ENCODE measurements around the gene TTLL3.
"Not testable (repeated sequence)": the region's sequence is repeated elsewhere in the genome, so short reads cannot be mapped to it uniquely, and the experiment has no call there.

TTLL3 gene

DNA sequence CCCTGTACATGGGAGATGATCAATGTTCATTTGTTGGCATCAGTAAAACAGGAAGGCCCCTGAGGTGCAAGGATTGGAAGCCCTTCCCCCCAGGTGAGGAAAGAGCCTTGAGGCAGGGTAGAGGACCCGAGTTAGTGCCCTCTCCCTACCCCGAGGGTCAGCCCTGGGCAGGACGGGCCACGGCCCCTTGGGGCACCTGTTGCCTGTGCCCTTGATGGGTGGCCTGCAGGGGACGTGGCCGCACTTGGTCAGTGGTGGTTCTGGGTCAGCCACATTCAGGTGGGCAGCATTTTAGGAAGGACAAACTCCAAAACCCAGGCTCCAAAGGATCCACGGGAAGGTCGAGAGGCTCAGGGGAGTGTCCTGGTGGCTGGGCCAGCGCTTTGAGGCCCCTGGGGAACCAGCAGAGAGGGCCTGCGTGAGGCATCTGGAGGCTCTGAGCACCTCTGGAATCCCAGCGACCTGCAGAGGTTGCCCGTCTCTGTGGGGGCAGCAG is 49.5 kb downstream of the TTLL3 start:
- DNase-seq (ENCODE audit: low read depth), result no peak
- TF ChIP-seq, protein P1, sequence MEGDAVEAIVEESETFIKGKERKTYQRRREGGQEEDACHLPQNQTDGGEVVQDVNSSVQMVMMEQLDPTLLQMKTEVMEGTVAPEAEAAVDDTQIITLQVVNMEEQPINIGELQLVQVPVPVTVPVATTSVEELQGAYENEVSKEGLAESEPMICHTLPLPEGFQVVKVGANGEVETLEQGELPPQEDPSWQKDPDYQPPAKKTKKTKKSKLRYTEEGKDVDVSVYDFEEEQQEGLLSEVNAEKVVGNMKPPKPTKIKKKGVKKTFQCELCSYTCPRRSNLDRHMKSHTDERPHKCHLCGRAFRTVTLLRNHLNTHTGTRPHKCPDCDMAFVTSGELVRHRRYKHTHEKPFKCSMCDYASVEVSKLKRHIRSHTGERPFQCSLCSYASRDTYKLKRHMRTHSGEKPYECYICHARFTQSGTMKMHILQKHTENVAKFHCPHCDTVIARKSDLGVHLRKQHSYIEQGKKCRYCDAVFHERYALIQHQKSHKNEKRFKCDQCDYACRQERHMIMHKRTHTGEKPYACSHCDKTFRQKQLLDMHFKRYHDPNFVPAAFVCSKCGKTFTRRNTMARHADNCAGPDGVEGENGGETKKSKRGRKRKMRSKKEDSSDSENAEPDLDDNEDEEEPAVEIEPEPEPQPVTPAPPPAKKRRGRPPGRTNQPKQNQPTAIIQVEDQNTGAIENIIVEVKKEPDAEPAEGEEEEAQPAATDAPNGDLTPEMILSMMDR (IDR thresholded peaks at IDR 0.05; ENCODE audit: control insufficient read depth, insufficient read depth, low read depth, low read length, missing control alignments), result no peak

DNA sequence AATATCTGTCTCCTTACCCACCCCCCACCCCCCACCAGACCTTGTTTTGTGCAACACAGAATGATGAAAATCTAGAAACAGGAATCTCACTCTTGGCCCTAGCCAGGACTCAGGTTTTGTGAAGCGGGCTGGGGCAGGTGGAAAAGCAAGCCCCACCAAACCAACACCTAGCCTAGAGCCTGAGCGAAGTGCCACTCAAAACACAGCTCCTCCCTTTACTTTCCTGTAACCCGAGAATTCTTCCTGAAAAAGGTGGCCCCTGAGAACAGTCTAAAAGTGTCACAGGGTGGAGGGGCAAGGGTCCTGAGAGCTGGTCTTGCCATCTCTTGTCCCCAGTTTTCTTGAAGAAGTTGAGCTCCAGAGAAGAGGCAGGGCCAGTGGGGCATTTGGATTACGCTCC is 51.1 kb downstream of the TTLL3 start:
- TF ChIP-seq, protein P1 (IDR thresholded peaks at IDR 0.05; ENCODE audit: control insufficient read depth, insufficient read depth, low read depth, low read length, missing control alignments), result no peak
- DNase-seq (ENCODE audit: low read depth), result no peak
- H3K4me3 ChIP-seq (ENCODE audit: control insufficient read depth, low read depth, low read length), result no peak overlapping the region

More for the DNA sequence above, 49.5 kb downstream of the TTLL3 start:
- no peak overlapping the region for H3K4me3 ChIP-seq (ENCODE audit: control insufficient read depth, low read depth, low read length)

DNA sequence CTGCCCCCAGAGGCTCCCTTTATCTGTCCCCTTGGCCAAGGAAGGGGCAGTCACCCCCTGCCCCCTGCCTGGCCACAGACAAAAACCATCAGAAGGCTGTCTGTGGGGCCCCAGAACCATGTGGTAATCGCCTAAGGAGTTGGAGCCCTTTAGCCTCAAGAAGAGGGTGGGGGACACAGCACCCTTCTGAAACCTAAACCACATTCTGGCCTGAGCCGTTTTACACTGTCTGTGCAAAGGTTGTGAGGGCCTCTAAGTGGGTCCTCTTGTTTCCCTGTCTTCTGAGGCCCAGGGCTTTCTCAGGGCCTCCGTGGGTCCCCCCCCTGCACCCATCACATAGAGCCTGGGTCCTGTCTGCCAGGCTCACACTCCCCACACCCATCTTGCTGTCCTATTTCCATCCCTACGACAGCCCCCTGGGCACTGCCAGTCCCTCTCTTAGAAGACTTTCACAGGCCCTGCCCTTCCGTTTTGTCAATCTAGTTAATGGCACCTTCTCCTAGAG is 51.6 kb downstream of the TTLL3 start:
- TF ChIP-seq, protein P1 (IDR thresholded peaks at IDR 0.05; ENCODE audit: control insufficient read depth, insufficient read depth, low read depth, low read length, missing control alignments), result no peak
- no peak for DNase-seq (ENCODE audit: low read depth)
- no peak overlapping the region for H3K4me3 ChIP-seq (ENCODE audit: control insufficient read depth, low read depth, low read length)

DNA sequence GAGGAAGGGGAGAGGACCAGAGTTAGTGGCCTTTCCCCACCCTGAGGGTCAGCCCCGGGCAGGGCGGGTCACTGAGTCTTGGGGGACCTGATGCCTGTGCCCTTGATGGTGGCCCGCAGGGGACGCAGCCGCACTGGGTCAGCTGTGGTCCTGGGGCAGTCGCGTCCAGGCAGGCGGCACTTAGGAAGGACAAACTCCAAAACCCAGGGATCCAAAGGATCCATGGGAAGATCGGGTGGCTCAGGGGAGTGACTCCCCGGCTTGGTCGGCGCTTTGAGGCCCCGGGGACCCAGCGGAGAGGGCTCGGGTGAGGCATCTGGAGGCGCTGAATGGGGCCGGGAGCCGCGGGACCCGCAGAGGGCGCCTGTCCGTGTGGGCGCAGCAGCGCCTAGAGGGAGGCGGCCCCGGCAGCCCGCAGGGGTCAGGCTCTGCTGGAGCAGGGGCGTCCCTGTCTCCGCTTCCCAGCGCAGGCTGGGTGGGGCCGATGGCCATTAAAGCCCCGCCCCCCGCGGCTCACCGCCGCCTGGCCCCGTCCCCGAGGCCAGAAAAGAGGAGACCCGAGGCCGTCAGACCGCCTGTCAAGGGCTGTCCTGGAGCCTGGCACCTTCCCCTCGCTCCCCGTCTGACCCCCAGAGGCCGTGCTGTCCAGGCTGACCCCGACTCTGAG is 52.5 kb downstream of the TTLL3 start:
- TF ChIP-seq, protein P1 (IDR thresholded peaks at IDR 0.05; ENCODE audit: control insufficient read depth, insufficient read depth, low read depth, low read length, missing control alignments), result peak; percentile 29
- H3K4me3 ChIP-seq (ENCODE audit: control insufficient read depth, low read depth, low read length), result no peak overlapping the region; the same call in 1 of the 2 replicates

DNA sequence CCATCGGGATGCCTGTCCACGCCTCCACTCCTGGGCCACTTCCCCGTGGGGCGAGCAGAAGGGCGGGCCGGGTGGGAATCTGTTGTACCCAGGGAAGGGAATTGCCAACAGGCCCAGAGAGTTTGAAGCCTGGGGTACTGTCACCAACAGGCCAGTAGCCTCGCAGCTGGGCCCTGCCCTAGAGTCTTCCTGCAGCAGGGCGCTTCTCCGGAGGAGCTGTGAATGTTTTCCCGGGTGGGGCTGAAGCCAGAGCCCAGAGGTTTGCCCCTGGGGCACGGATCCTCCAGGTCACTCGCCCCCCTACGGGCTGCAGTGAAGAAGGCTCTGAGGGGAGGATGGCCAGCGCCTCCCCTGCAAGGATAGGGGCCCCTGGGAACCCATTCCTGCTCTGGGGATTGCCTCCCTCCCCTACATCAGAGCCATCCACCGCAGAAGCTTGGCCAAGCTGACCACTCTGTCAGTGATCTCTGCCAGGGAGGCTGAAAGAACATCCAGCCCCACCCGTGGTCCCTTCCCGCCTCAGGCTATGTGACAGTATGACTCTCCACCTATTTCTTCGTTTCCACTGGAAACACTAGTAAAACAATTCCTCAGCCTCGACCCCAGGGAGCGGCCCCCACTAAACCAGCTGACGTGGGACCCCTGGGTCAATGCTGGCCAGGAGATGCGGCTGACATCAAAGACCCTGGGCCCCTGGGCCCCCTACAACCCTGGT is 53.2 kb downstream of the TTLL3 start:
- H3K4me3 ChIP-seq (ENCODE audit: control insufficient read depth, low read depth, low read length), result no peak overlapping the region; the same call in 1 of the 2 replicates
- TF ChIP-seq, protein P1 (IDR thresholded peaks at IDR 0.05; ENCODE audit: control insufficient read depth, insufficient read depth, low read depth, low read length, missing control alignments), result no peak
- no peak for DNase-seq (ENCODE audit: low read depth)

More for the DNA sequence above, 52.5 kb downstream of the TTLL3 start:
- no peak for DNase-seq (ENCODE audit: low read depth)

DNA sequence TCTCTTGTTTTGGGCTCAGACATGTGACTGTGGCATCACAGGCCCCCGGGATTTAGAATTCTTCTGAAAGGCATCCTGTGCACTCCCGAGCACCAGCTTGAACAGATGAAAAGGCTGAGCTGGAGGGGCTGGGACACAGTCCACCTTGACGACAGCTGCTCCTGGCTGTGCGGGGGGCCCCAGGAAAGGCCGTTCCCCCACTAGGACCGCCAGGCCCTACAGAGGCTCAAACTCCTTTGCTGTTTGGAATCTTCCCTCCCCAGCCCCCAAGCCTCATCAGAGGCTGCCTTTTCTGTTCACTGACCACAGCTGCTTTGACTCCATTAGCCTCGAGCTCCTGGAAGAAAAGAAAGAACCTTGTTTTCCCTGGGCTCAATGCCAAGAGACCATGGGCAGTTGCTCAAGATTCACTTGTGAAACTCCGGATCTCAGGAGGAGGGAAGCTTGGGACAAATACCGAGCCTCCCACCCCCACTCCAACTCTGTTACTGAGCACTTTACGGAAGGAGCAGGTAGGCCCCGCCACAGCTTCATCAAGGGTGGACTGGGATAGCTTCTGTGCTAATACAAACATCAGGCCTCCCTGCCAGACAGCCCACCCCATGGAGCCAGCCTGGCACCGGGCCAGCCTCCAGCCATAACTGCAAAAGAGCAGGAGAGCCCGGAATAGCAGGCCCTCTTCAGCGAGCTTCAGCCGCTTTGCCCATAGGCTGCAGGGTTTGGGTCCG is 54.3 kb downstream of the TTLL3 start:
- DNase-seq (ENCODE audit: low read depth), result peak; percentile 68
- no peak overlapping the region for H3K4me3 ChIP-seq (ENCODE audit: control insufficient read depth, low read depth, low read length)
- TF ChIP-seq, protein P1 (IDR thresholded peaks at IDR 0.05; ENCODE audit: control insufficient read depth, insufficient read depth, low read depth, low read length, missing control alignments), result no peak

DNA sequence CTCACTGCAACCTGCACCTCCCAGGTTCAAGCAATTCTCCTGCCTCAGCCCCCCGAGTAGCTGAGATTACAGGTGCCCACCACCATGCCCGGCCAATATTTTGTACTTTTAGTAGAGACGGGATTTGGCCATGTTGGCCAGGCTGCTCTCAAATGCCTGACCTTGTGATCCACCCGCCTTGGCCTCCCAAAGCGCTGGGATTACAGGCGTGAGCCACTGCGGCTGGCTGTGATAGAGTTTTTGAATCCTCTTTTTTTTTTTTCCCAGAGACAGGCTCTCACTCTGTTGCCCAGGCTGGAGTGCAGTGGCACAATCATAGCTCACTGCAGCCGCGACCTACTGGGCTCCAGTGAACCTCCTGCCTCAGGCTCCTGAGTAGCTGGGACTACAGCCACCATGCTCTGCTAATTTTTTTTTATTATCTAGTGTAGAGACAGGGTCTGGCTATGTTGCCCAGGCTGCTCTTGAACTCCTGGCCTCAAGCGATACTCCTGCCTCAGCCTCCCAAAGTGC is 55.1 kb downstream of the TTLL3 start:
- not testable (repeated sequence) for DNase-seq (ENCODE audit: low read depth); H3K4me3 ChIP-seq (ENCODE audit: control insufficient read depth, low read depth, low read length)
